ENCODE data around the gene TMIGD2. TPM values are rescaled to one million over a fixed set of nuclear protein-coding genes. Genes with fewer than 3 reads are reported as not detected.
"Not testable (repeated sequence)": the region's sequence is repeated elsewhere in the genome, so short reads cannot be mapped to it uniquely, and the experiment has no call there.

TMIGD2 gene
- polyA plus RNA-seq, 1 donor from 2014 or later: not detected

DNA sequence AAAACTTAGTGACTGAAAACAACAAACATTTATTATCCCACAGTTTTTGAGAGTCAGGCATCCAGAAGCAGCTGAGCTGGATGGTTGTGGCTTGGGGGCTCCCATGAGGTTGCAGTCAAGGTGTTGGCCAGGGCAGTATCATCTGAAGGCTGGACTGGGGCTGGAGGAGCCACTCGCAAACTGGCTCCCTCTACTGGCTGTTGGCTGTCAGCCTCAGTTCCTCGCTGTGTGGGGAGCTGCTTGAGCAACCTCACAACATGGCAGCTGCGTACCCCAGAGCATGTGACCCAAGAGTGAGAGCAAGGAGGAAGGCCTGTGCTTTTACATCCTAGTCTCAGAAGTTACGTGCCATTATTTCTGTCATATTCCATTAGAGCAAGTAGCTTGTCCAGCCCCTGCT lies 45.6 kb downstream of the TMIGD2 start:
- no peak overlapping the region for H3K27ac ChIP-seq (ENCODE audit: low read length)
- H3K79me2 ChIP-seq (replicated peaks; ENCODE audit: insufficient read depth, low read length): no peaks in the 10 kb centered on the region
- no peak overlapping the region for H2AFZ ChIP-seq (ENCODE audit: low read depth, low read length)
- no peak overlapping the region for H3K4me2 ChIP-seq (ENCODE audit: low read length)
- H3K36me3 ChIP-seq (ENCODE audit: insufficient read depth, low read length): no peaks in the 10 kb centered on the region
- H3K9ac ChIP-seq (ENCODE audit: low read length): no peak overlapping the region
- H3K4me3 ChIP-seq (ENCODE audit: low read length): no peak overlapping the region
- no peaks in the 10 kb centered on the region for H3K9me3 ChIP-seq (ENCODE audit: low read length)
- H3K9me2 ChIP-seq (ENCODE audit: insufficient read depth, low read length): no peaks in the 10 kb centered on the region
- no peak for TF ChIP-seq SMC3 (conservative IDR thresholded peaks at IDR 0.05; ENCODE audit: poor library complexity)
- no peak for TF ChIP-seq MXI1 (conservative IDR thresholded peaks at IDR 0.05; ENCODE audit: poor library complexity, severe bottlenecking)
- no peak for TF ChIP-seq TAF1 (IDR thresholded peaks at IDR 0.05; ENCODE audit: low read depth)
- no peaks in the 10 kb centered on the region for H4K20me1 ChIP-seq (ENCODE audit: insufficient read depth)
- H3K27me3 ChIP-seq (ENCODE audit: insufficient read depth, low read depth, low read length): no peaks in the 10 kb centered on the region
- no peaks in the 10 kb centered on the region for H3F3A ChIP-seq (ENCODE audit: insufficient read depth, low read length, poor library complexity, severe bottlenecking)

DNA sequence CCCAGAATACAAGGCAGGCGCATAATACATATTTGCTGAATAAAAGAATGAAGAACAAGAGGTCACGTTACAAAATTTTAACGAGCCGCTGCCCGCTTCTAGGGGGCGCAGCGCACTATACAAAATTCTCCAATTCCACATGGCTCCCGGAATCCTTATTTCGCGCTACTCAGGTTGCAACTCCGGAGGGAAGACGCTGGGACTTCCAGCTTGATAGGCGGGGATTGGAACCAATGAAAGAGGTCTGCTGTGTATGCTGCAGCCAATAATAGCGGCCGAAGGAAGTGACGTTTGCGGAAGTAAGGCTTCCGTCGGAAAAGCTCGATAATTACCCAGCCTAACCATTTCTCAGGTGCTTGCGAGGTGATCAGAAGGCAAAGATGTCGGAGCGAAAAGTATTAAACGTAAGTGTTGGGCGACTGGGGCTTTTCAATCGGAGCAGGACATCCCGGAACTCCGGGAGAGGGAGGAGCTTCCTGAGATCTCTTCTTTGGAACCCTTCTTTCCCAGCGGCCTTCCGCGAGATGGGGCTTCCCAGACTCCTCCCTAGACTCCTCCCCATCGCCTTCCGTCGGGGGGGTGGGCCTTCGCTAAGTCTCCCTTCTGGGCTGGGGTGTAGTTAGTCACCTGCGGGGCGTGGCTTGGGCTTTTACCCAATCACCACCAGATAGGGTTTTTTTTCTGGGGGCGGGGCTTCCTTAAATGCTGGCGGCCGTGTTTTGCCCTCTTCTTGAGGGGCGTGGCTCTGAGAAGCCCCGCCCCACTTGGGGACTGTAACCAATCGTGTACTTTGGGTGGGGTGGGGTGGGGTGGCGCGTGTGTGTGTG lies 55.2 kb downstream of the TMIGD2 start, which contains the start of gene YJU2:
Gene YJU2, plus strand, starts transcription at position 314 of the 827 bp plus-strand sequence. Its CDS starts 67 bp downstream, at position 381.
- Histone ChIP-seq H3K36me3 (ENCODE audit: insufficient read depth, low read length) (no peaks in the 10 kb centered on the region), H3K4me3 (ENCODE audit: low read length) (peak within 1 kb of the TSS; percentile 82), H4K20me1 (ENCODE audit: insufficient read depth) (no peaks in the 10 kb centered on the region), H3K27ac (ENCODE audit: low read length) (peak within 1 kb of the TSS; percentile 97), H2AFZ (ENCODE audit: low read depth, low read length) (peak within 1 kb of the TSS; percentile 86), H3K27me3 (ENCODE audit: insufficient read depth, low read depth, low read length) (no peaks in the 10 kb centered on the region), H3K79me2 (replicated peaks; ENCODE audit: insufficient read depth, low read length) (no peaks in the 10 kb centered on the region), H3K9ac (ENCODE audit: low read length) (peak within 1 kb of the TSS; percentile 90), H3F3A (ENCODE audit: insufficient read depth, low read length, poor library complexity, severe bottlenecking) (no peaks in the 10 kb centered on the region), H3K9me3 (ENCODE audit: low read length) (no peaks in the 10 kb centered on the region), H3K4me2 (ENCODE audit: low read length) (peak within 1 kb of the TSS; percentile 3), H3K9me2 (ENCODE audit: insufficient read depth, low read length) (no peaks in the 10 kb centered on the region)
- TF ChIP-seq MXI1 (conservative IDR thresholded peaks at IDR 0.05; ENCODE audit: poor library complexity, severe bottlenecking) (peak; percentile 95), EZH2 (IDR thresholded peaks at IDR 0.05; ENCODE audit: borderline replicate concordance, insufficient read depth, low read length, poor library complexity, severe bottlenecking) (no peak), EP300 (conservative IDR thresholded peaks at IDR 0.05; ENCODE audit: poor library complexity, severe bottlenecking) (peak; percentile 64), RAD21 (conservative IDR thresholded peaks at IDR 0.05) (peak; percentile 71), TAF1 (IDR thresholded peaks at IDR 0.05; ENCODE audit: low read depth) (peak; percentile 89), POLR2AphosphoS5 (IDR thresholded peaks at IDR 0.05) (peak; percentile 84), SMC3 (conservative IDR thresholded peaks at IDR 0.05; ENCODE audit: poor library complexity) (peak; percentile 63)
- TF ChIP-seq, protein P1, sequence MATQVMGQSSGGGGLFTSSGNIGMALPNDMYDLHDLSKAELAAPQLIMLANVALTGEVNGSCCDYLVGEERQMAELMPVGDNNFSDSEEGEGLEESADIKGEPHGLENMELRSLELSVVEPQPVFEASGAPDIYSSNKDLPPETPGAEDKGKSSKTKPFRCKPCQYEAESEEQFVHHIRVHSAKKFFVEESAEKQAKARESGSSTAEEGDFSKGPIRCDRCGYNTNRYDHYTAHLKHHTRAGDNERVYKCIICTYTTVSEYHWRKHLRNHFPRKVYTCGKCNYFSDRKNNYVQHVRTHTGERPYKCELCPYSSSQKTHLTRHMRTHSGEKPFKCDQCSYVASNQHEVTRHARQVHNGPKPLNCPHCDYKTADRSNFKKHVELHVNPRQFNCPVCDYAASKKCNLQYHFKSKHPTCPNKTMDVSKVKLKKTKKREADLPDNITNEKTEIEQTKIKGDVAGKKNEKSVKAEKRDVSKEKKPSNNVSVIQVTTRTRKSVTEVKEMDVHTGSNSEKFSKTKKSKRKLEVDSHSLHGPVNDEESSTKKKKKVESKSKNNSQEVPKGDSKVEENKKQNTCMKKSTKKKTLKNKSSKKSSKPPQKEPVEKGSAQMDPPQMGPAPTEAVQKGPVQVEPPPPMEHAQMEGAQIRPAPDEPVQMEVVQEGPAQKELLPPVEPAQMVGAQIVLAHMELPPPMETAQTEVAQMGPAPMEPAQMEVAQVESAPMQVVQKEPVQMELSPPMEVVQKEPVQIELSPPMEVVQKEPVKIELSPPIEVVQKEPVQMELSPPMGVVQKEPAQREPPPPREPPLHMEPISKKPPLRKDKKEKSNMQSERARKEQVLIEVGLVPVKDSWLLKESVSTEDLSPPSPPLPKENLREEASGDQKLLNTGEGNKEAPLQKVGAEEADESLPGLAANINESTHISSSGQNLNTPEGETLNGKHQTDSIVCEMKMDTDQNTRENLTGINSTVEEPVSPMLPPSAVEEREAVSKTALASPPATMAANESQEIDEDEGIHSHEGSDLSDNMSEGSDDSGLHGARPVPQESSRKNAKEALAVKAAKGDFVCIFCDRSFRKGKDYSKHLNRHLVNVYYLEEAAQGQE (IDR thresholded peaks at IDR 0.05; ENCODE audit: borderline replicate concordance): peak; percentile 96
- TF ChIP-seq, protein P2, sequence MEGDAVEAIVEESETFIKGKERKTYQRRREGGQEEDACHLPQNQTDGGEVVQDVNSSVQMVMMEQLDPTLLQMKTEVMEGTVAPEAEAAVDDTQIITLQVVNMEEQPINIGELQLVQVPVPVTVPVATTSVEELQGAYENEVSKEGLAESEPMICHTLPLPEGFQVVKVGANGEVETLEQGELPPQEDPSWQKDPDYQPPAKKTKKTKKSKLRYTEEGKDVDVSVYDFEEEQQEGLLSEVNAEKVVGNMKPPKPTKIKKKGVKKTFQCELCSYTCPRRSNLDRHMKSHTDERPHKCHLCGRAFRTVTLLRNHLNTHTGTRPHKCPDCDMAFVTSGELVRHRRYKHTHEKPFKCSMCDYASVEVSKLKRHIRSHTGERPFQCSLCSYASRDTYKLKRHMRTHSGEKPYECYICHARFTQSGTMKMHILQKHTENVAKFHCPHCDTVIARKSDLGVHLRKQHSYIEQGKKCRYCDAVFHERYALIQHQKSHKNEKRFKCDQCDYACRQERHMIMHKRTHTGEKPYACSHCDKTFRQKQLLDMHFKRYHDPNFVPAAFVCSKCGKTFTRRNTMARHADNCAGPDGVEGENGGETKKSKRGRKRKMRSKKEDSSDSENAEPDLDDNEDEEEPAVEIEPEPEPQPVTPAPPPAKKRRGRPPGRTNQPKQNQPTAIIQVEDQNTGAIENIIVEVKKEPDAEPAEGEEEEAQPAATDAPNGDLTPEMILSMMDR (IDR thresholded peaks at IDR 0.05; ENCODE audit: poor library complexity, severe bottlenecking): peak; percentile 83

DNA sequence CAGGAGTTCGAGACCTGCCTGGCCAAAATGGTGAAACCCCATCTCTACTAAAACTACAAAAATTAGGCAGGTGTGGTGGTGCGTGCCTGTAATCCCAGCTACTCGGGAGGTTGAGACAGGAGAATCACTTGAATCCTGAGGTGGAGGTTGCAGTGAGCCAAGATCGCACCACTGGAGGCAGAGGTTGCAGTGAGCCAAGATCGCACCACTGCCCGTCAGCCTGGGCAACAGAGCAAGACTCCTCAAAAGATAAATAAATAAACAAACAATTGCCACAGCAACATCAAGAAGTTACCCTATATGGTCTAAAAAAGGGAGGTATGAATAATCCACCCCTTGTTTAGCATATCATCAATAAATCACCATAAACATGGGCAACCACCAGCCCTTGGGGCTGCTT lies 56.3 kb downstream of the TMIGD2 start:
- not testable (repeated sequence) for H3K27me3 ChIP-seq (ENCODE audit: insufficient read depth, low read depth, low read length); H3K9me2 ChIP-seq (ENCODE audit: insufficient read depth, low read length); H3K4me2 ChIP-seq (ENCODE audit: low read length); H4K20me1 ChIP-seq (ENCODE audit: insufficient read depth); H3K9ac ChIP-seq (ENCODE audit: low read length); H3K36me3 ChIP-seq (ENCODE audit: insufficient read depth, low read length); H3K4me3 ChIP-seq (ENCODE audit: low read length); H3K9me3 ChIP-seq (ENCODE audit: low read length); H3K79me2 ChIP-seq (replicated peaks; ENCODE audit: insufficient read depth, low read length); H3F3A ChIP-seq (ENCODE audit: insufficient read depth, low read length, poor library complexity, severe bottlenecking)
- Histone ChIP-seq H3K27ac (ENCODE audit: low read length) (peak overlapping the region; percentile 97), H2AFZ (ENCODE audit: low read depth, low read length) (peak overlapping the region; percentile 86)
